ENCODE measurements around the gene SLC39A2.

Gene SLC39A2

GRCh38 chr14:21038441-21039422 is 39.6 kb downstream of the SLC39A2 start:
- no peak overlapping the region for H3K27ac ChIP-seq (replicated peaks; ENCODE audit: low read length)
- DNase-seq (ENCODE audit: low spot score): no peak

GRCh38 chr14:21039585-21040369 is 40.7 kb downstream of the SLC39A2 start:
- peak overlapping the region; percentile 74 for H2AFZ ChIP-seq (ENCODE audit: low read length)
- H3K4ac ChIP-seq (ENCODE audit: low read length): no peak overlapping the region
- no peak overlapping the region for H3K23ac ChIP-seq (ENCODE audit: low read depth, low read length, poor library complexity)
- H3K14ac ChIP-seq (ENCODE audit: low read length): no peak overlapping the region
- H3K9me3 ChIP-seq (replicated peaks in 1 of 2; ENCODE audit: control insufficient read depth in 2 of 2, insufficient read depth in 1 of 2, low read depth in 1 of 2, low read length in 2 of 2): no peaks in the 10 kb centered on the region
- H3K79me1 ChIP-seq (ENCODE audit: low read depth, low read length): no peaks in the 10 kb centered on the region
- H3K36me3 ChIP-seq (replicated peaks in 1 of 2; ENCODE audit: control insufficient read depth in 2 of 2, insufficient read depth in 2 of 2, low read length in 2 of 2): no peaks in the 10 kb centered on the region
- H4K8ac ChIP-seq (ENCODE audit: low read depth, low read length): no peak overlapping the region
- H3K27ac ChIP-seq (replicated peaks; ENCODE audit: low read length): no peak overlapping the region
- H3K27me3 ChIP-seq (ENCODE audit: control insufficient read depth in 3 of 3, insufficient read depth in 3 of 3, low read depth in 1 of 3, low read length in 3 of 3): peaks cover 0 to 57% (median 0%) of the 10 kb centered on the region in 3 experiments
- H2BK120ac ChIP-seq (ENCODE audit: low read depth, low read length): no peak overlapping the region
- no peak overlapping the region for H3K9ac ChIP-seq (ENCODE audit: low read depth, low read length, poor library complexity)
- no peak overlapping the region for H2BK12ac ChIP-seq (ENCODE audit: low read length)
- H2AK5ac ChIP-seq (ENCODE audit: low read depth, low read length): no peak overlapping the region
- no peak overlapping the region for H3K4me2 ChIP-seq (ENCODE audit: insufficient read depth, low read length, poor library complexity, severe bottlenecking)
- no peak overlapping the region for H2BK15ac ChIP-seq (ENCODE audit: low read length)
- no peak overlapping the region for H2BK5ac ChIP-seq (ENCODE audit: low read length)
- no peak overlapping the region for H4K91ac ChIP-seq (ENCODE audit: low read depth, low read length, poor library complexity)
- H3K4me1 ChIP-seq (ENCODE audit: control insufficient read depth in 2 of 2, insufficient read depth in 1 of 2, low read depth in 1 of 2, low read length in 2 of 2): peaks cover 1 to 2% of the 10 kb centered on the region in 2 donors
- WGBS, 2 donors (ENCODE audit: extremely low coverage in 2 of 2, insufficient read length in 2 of 2, insufficient replicate concordance in 1 of 2): no CpG with 5 or more reads among the region's 8 CpGs
- no peak overlapping the region for H3K18ac ChIP-seq (ENCODE audit: low read length)
- no peak overlapping the region for H3K4me3 ChIP-seq (ENCODE audit: low read length in 2 of 2)
- DNase-seq (ENCODE audit: low spot score): peak; percentile 44

More at GRCh38 chr14:21038441-21039422, 39.6 kb downstream of the SLC39A2 start:
- H3K27me3 ChIP-seq (ENCODE audit: control insufficient read depth in 3 of 3, insufficient read depth in 3 of 3, low read depth in 1 of 3, low read length in 3 of 3): peaks cover 0 to 57% (median 0%) of the 10 kb centered on the region in 3 experiments
- no peak overlapping the region for H2BK12ac ChIP-seq (ENCODE audit: low read length)
- no peak overlapping the region for H4K91ac ChIP-seq (ENCODE audit: low read depth, low read length, poor library complexity)
- no peak overlapping the region for H3K4me3 ChIP-seq (ENCODE audit: low read length in 2 of 2)
- H4K8ac ChIP-seq (ENCODE audit: low read depth, low read length): no peak overlapping the region
- no peak overlapping the region for H3K14ac ChIP-seq (ENCODE audit: low read length)
- H3K23ac ChIP-seq (ENCODE audit: low read depth, low read length, poor library complexity): no peak overlapping the region
- H3K9me3 ChIP-seq (replicated peaks in 1 of 2; ENCODE audit: control insufficient read depth in 2 of 2, insufficient read depth in 1 of 2, low read depth in 1 of 2, low read length in 2 of 2): no peaks in the 10 kb centered on the region
- H3K18ac ChIP-seq (ENCODE audit: low read length): peak overlapping the region; percentile 13
- H3K79me1 ChIP-seq (ENCODE audit: low read depth, low read length): no peaks in the 10 kb centered on the region
- no peak overlapping the region for H3K4me2 ChIP-seq (ENCODE audit: insufficient read depth, low read length, poor library complexity, severe bottlenecking)
- H3K9ac ChIP-seq (ENCODE audit: low read depth, low read length, poor library complexity): no peak overlapping the region
- no peak overlapping the region for H2AK5ac ChIP-seq (ENCODE audit: low read depth, low read length)
- no peak overlapping the region for H2BK120ac ChIP-seq (ENCODE audit: low read depth, low read length)
- H2AFZ ChIP-seq (ENCODE audit: low read length): peak overlapping the region; percentile 74
- H2BK15ac ChIP-seq (ENCODE audit: low read length): no peak overlapping the region
- H3K36me3 ChIP-seq (replicated peaks in 1 of 2; ENCODE audit: control insufficient read depth in 2 of 2, insufficient read depth in 2 of 2, low read length in 2 of 2): no peaks in the 10 kb centered on the region
- H3K4me1 ChIP-seq (ENCODE audit: control insufficient read depth in 2 of 2, insufficient read depth in 1 of 2, low read depth in 1 of 2, low read length in 2 of 2): peaks cover 1 to 2% of the 10 kb centered on the region in 2 donors
- H3K4ac ChIP-seq (ENCODE audit: low read length): no peak overlapping the region
- WGBS, 2 donors (ENCODE audit: extremely low coverage in 2 of 2, insufficient read length in 2 of 2, insufficient replicate concordance in 1 of 2): no CpG with 5 or more reads among the region's 10 CpGs
- H2BK5ac ChIP-seq (ENCODE audit: low read length): no peak overlapping the region

GRCh38 chr14:21040370-21040925 is 41.4 kb downstream of the SLC39A2 start:
- H2BK12ac ChIP-seq (ENCODE audit: low read length): no peak overlapping the region
- no peaks in the 10 kb centered on the region for H3K79me1 ChIP-seq (ENCODE audit: low read depth, low read length)
- no peak overlapping the region for H4K8ac ChIP-seq (ENCODE audit: low read depth, low read length)
- no peak overlapping the region for H2BK15ac ChIP-seq (ENCODE audit: low read length)
- peaks cover 0 to 57% (median 0%) of the 10 kb centered on the region in 3 experiments for H3K27me3 ChIP-seq (ENCODE audit: control insufficient read depth in 3 of 3, insufficient read depth in 3 of 3, low read depth in 1 of 3, low read length in 3 of 3)
- no peaks in the 10 kb centered on the region for H3K36me3 ChIP-seq (replicated peaks in 1 of 2; ENCODE audit: control insufficient read depth in 2 of 2, insufficient read depth in 2 of 2, low read length in 2 of 2)
- no peak overlapping the region for H2BK5ac ChIP-seq (ENCODE audit: low read length)
- H3K9ac ChIP-seq (ENCODE audit: low read depth, low read length, poor library complexity): no peak overlapping the region
- H2AK5ac ChIP-seq (ENCODE audit: low read depth, low read length): no peak overlapping the region
- H3K4ac ChIP-seq (ENCODE audit: low read length): no peak overlapping the region
- H3K23ac ChIP-seq (ENCODE audit: low read depth, low read length, poor library complexity): no peak overlapping the region
- WGBS, 2 donors (ENCODE audit: extremely low coverage in 2 of 2, insufficient read length in 2 of 2, insufficient replicate concordance in 1 of 2): no CpG with 5 or more reads among the region's 8 CpGs
- DNase-seq (ENCODE audit: low spot score): no peak
- H3K27ac ChIP-seq (replicated peaks; ENCODE audit: low read length): no peak overlapping the region
- no peak overlapping the region for H4K91ac ChIP-seq (ENCODE audit: low read depth, low read length, poor library complexity)
- H3K4me3 ChIP-seq (ENCODE audit: low read length in 2 of 2): no peak overlapping the region
- H3K18ac ChIP-seq (ENCODE audit: low read length): no peak overlapping the region
- H3K9me3 ChIP-seq (replicated peaks in 1 of 2; ENCODE audit: control insufficient read depth in 2 of 2, insufficient read depth in 1 of 2, low read depth in 1 of 2, low read length in 2 of 2): no peaks in the 10 kb centered on the region
- H2BK120ac ChIP-seq (ENCODE audit: low read depth, low read length): no peak overlapping the region
- H3K4me1 ChIP-seq (ENCODE audit: control insufficient read depth in 2 of 2, insufficient read depth in 1 of 2, low read depth in 1 of 2, low read length in 2 of 2): peaks cover 1 to 2% of the 10 kb centered on the region in 2 donors
- no peak overlapping the region for H3K14ac ChIP-seq (ENCODE audit: low read length)
- no peak overlapping the region for H3K4me2 ChIP-seq (ENCODE audit: insufficient read depth, low read length, poor library complexity, severe bottlenecking)
- no peak overlapping the region for H2AFZ ChIP-seq (ENCODE audit: low read length)

All from neuronal stem cell (in vitro differentiated cells).